HCT116 (cell line): ENCODE results near the gene MTFR1L. TPM values are rescaled to one million over a fixed set of nuclear protein-coding genes. Genes with fewer than 3 reads are reported as not detected.

Experiments
- ATAC-seq: fragments of 200-7000 bp; cut with Tn5 transposase; 2 replicates; pipeline ENCODE4 v1.9.1; 2020; ENCODE audit warnings: mild to moderate bottlenecking, moderate library complexity
- BruUV-seq: library from RNA; stranded (reverse); fragments of 400-500 nt; replicated peaks from 2 replicates; lab custom pipeline; 2021; lab: Mats Ljungman, UMichigan
- CTCF ChIA-PET: fragments of 300-600 bp; sonication (Branson Sonifier 250); formaldehyde crosslinking; loops from one replicate; lab custom pipeline; 2021; ENCODE audit warnings: antibody characterized with exemption; lab: Charles Lee
- POLR2A ChIA-PET: fragments of 300-600, 350-600 bp; sonication (Branson Sonifier 250); formaldehyde crosslinking; loops from one replicate; lab custom pipeline; 2021; ENCODE audit warnings: antibody characterized with exemption; lab: Charles Lee
- RAD21 ChIA-PET, 2 experiments: fragments of 300-600 bp; sonication (Branson Sonifier 250); formaldehyde crosslinking; loops; one replicate each; lab custom pipeline; 2023; ENCODE audit warnings: low total read pairs in 2 of 2; ENCODE audit not compliant: uncharacterized antibody in 2 of 2, unreplicated experiment in 2 of 2, low non-redundant PET in 1 of 2; lab: Charles Lee
- DNase-seq: peaks from one replicate; pipeline ENCODE4 v3.0.0-alpha.2; 2010; ENCODE audit warnings: low read depth, low spot score
- H2AFZ ChIP-seq: fragments of 200-600 bp; shearing (Covaris generic), sonication (generic); 2 replicates; pipeline ENCODE4 v1.6.1; 2017; ENCODE audit warnings: low read depth, mixed run types, mixed read lengths, antibody characterized with exemption, low read length; ENCODE audit not compliant: poor library complexity, severe bottlenecking
- H3K27ac ChIP-seq: 2 replicates; pipeline ENCODE4 v1.5.1; 2012; ENCODE audit warnings: low read depth, low read length
- H3K27me3 ChIP-seq: fragments of 200-600 bp; sonication (generic); 2 replicates; pipeline ENCODE4 v1.6.1; 2016; ENCODE audit warnings: mixed run types, low read length, mixed read lengths; ENCODE audit not compliant: insufficient read depth
- H3K36me3 ChIP-seq, 2 experiments: fragments of 200-500 bp in 1 of 2; fragments of 200-600 bp in 1 of 2; sonication (Bioruptor generic) in 1 of 2; sonication (generic) in 1 of 2; 2 replicates each; pipeline versions ENCODE4 v1.5.1 to v1.6.1; 2014 to 2016; ENCODE audit warnings: low read length in 2 of 2, inconsistent platforms in 1 of 2, mixed read lengths in 1 of 2, mixed run types in 1 of 2; ENCODE audit not compliant: insufficient read depth in 2 of 2, control insufficient read depth in 1 of 2
- H3K4me1 ChIP-seq, 2 experiments: fragments of 200-600 bp in 1 of 2; sonication (generic) in 1 of 2; 2 replicates each; pipeline versions ENCODE4 v1.5.1 to v1.6.1; 2012 to 2017; ENCODE audit warnings: low read length in 2 of 2, inconsistent platforms in 1 of 2, mild to moderate bottlenecking in 1 of 2, mixed read lengths in 1 of 2, mixed run types in 1 of 2, moderate library complexity in 1 of 2; ENCODE audit not compliant: insufficient read depth in 2 of 2, control insufficient read depth in 1 of 2
- H3K4me2 ChIP-seq: fragments of 200-600 bp; sonication (generic); 2 replicates; pipeline ENCODE4 v1.6.1; 2017; ENCODE audit warnings: mixed run types, low read length, mixed read lengths
- H3K4me3 ChIP-seq, 2 experiments: fragments of 200-600 bp in 1 of 2; sonication (generic) in 1 of 2; replicated peaks in 1 of 2; 2 replicates each; pipeline ENCODE4 v1.5.1; 2011 to 2016; ENCODE audit warnings: low read length in 2 of 2, control low read depth in 1 of 2, low read depth in 1 of 2, mild to moderate bottlenecking in 1 of 2, mixed read lengths in 1 of 2, mixed run types in 1 of 2
- H3K79me2 ChIP-seq: fragments of 200-600 bp; sonication (generic); 2 replicates; pipeline ENCODE4 v1.6.1; 2017; ENCODE audit warnings: mild to moderate bottlenecking, mixed run types, low read length, moderate library complexity, mixed read lengths; ENCODE audit not compliant: insufficient read depth
- H3K9ac ChIP-seq: fragments of 200-600 bp; sonication (generic); 2 replicates; pipeline ENCODE4 v1.6.1; 2016; ENCODE audit warnings: low read length, mixed read lengths
- H3K9me2 ChIP-seq: fragments of 200-600 bp; sonication (generic), shearing (Covaris generic); 2 replicates; pipeline ENCODE4 v1.6.1; 2017; ENCODE audit warnings: mixed run types, mild to moderate bottlenecking, moderate library complexity; ENCODE audit not compliant: insufficient read depth
- H3K9me3 ChIP-seq, 2 experiments: fragments of 200-500 bp in 1 of 2; fragments of 200-600 bp in 1 of 2; sonication (Bioruptor generic) in 1 of 2; sonication (generic) in 1 of 2; 2 replicates each; pipeline ENCODE4 v1.6.1; 2014 to 2017; ENCODE audit warnings: low read length in 2 of 2, mixed read lengths in 2 of 2, inconsistent platforms in 1 of 2, low read depth in 1 of 2, mild to moderate bottlenecking in 1 of 2, mixed run types in 1 of 2, moderate library complexity in 1 of 2; ENCODE audit not compliant: control insufficient read depth in 1 of 2, insufficient read depth in 1 of 2
- H4K20me1 ChIP-seq: fragments of 200-600 bp; sonication (generic), shearing (Covaris generic); 2 replicates; pipeline ENCODE4 v1.6.1; 2017; ENCODE audit warnings: mixed run types, mild to moderate bottlenecking, moderate library complexity; ENCODE audit not compliant: insufficient read depth
- CBX3 ChIP-seq: IDR thresholded peaks from 2 replicates; pipeline ENCODE4 v1.6.1; 2012; ENCODE audit warnings: low read depth
- EGR1 ChIP-seq: IDR thresholded peaks from 2 replicates; pipeline ENCODE4 v1.6.1; 2012; ENCODE audit warnings: low read depth
- EZH2phosphoT487 ChIP-seq: fragments of 200-600 bp; IDR thresholded peaks from 2 replicates; pipeline ENCODE4 v1.6.1; 2018; ENCODE audit warnings: antibody characterized with exemption, borderline replicate concordance
- FOSL1 ChIP-seq: IDR thresholded peaks from 2 replicates; pipeline ENCODE4 v1.6.1; 2012; ENCODE audit warnings: low read depth
- JUND ChIP-seq: IDR thresholded peaks from 2 replicates; pipeline ENCODE4 v1.6.1; 2012
- POLR2A ChIP-seq: IDR thresholded peaks from 2 replicates; pipeline ENCODE4 v1.7.0; 2011; ENCODE audit warnings: borderline replicate concordance; ENCODE audit not compliant: insufficient read depth, insufficient read length; ENCODE audit errors: extremely low read depth
- RAD21 ChIP-seq: IDR thresholded peaks from 2 replicates; pipeline ENCODE4 v1.6.1; 2012; ENCODE audit warnings: low read depth, mild to moderate bottlenecking
- ZNF274 ChIP-seq: fragments of 200-500 bp; sonication (Bioruptor generic); IDR thresholded peaks from 2 replicates; pipeline ENCODE4 v1.6.1; 2014; ENCODE audit warnings: mild to moderate bottlenecking, low read depth, low read length, inconsistent platforms
- intact Hi-C: fragments of 100-400 bp; cut with micrococcal nuclease; formaldehyde crosslinking; loops from 2 replicates; pipeline ENCODE4 v1.10.0; 2022
- total RNA-seq: library from RNA; stranded (reverse); gene quantifications from one replicate; pipeline ENCODE4 v1.2.1, GENCODE V29; 2021; ENCODE audit not compliant: unreplicated experiment
- TF ChIP-seq, protein P1 (sequence below): IDR thresholded peaks from 2 replicates; pipeline ENCODE4 v1.6.1; 2012

The MTFR1L gene
- total RNA-seq, 1 experiment from 2014 or later, result 35.8 TPM

DNA sequence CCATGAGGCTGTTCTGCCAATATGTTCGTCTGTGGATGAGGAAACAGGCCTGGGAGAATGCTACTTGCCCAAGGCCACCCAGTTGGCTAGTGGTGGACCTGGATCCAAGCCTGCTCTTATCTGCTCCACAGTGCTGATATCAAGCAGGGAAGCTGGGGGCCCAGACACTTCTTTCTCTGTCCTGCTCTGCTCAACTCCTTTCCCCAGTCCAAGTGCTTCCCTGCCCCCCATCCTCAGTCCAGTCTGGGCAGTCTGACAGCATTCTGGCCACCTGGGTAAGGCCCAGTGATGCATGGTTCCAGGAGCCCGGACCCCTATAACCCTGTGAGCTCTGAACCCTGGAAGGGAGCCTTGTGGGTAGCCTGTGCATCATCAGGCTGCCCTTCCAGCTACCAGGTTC lies 59.9 kb downstream of the MTFR1L start:
- BruUV-seq, result no TSS peak
- no peak for TF ChIP-seq JUND
- TF ChIP-seq ZNF274, result no peak
- TF ChIP-seq, protein P1, sequence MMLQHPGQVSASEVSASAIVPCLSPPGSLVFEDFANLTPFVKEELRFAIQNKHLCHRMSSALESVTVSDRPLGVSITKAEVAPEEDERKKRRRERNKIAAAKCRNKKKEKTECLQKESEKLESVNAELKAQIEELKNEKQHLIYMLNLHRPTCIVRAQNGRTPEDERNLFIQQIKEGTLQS, result no peak
- TF ChIP-seq POLR2A, result no peak
- no peak for TF ChIP-seq EGR1
- TF ChIP-seq FOSL1, result no peak
- no peak for TF ChIP-seq EZH2phosphoT487
- no peak for TF ChIP-seq RAD21
- ChIA-PET POLR2A (no interaction called here), CTCF (no interaction called here), RAD21 (no interaction called here)
- intact Hi-C loops, result no loop called here
- Histone ChIP-seq H3K27ac (no peak overlapping the region), H3K9me2 (no peaks in the 10 kb centered on the region), H3K36me3 (no peaks in the 10 kb centered on the region), H3K4me2 (no peak overlapping the region), H3K79me2 (peaks cover 4% of the 10 kb centered on the region; the same call in 1 of the 2 replicates), H3K27me3 (no peaks in the 10 kb centered on the region), H4K20me1 (no peaks in the 10 kb centered on the region), H3K4me1 (peaks cover 8 to 27% of the 10 kb centered on the region in 2 experiments), H3K4me3 (no peak overlapping the region), H3K9me3 (no peaks in the 10 kb centered on the region), H3K9ac (no peak overlapping the region), H2AFZ (no peak overlapping the region)
- no peak for DNase-seq
- no peak for ATAC-seq

DNA sequence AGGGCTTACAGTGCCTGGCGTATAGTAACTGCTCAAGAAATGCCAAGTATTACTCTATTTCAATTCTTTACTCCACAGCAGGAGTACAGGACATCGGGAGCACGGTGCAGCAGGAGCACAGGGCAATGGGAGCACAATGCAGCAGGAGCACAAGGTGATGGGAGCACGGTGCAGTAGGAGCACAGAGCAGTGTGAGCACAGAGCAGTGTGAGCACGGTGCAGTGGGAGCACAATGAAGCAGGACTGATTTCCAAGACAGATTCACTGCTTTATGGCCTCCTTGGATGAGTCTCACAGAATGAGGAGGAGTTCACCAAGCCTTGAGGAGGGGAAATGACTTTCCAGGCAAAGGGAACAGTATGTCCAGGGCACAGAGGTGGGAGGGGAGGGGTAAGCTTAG lies 60.8 kb downstream of the MTFR1L start:
- no peak overlapping the region for H3K9ac ChIP-seq
- DNase-seq (no peak), ATAC-seq (no peak)
- BruUV-seq, result no TSS peak
- TF ChIP-seq CBX3, result no peak
- POLR2A ChIA-PET, result no interaction called here
- no peaks in the 10 kb centered on the region for H3K79me2 ChIP-seq
- no peak overlapping the region for H3K27ac ChIP-seq
- RAD21 ChIA-PET, result no interaction called here
- no peak overlapping the region for H2AFZ ChIP-seq
- H3K27me3 ChIP-seq, result no peaks in the 10 kb centered on the region
- no peaks in the 10 kb centered on the region for H3K9me3 ChIP-seq
- H3K4me1 ChIP-seq, result peaks cover 8 to 19% of the 10 kb centered on the region in 2 experiments
- H3K4me3 ChIP-seq, result no peak overlapping the region
- H4K20me1 ChIP-seq, result no peaks in the 10 kb centered on the region
- no peaks in the 10 kb centered on the region for H3K36me3 ChIP-seq
- CTCF ChIA-PET, result no interaction called here
- no peaks in the 10 kb centered on the region for H3K9me2 ChIP-seq
- no peak overlapping the region for H3K4me2 ChIP-seq
- intact Hi-C loops, result no loop called here
